CD4-positive, alpha-beta memory T cell (primary cell): ENCODE data around the gene ADAMTSL3. TPM values are rescaled to one million over a fixed set of nuclear protein-coding genes. Genes with fewer than 3 reads are reported as not detected.

Experiments
- CTCF ChIA-PET: fragments of 350-600 bp; sonication (Branson Sonifier 250); formaldehyde crosslinking; loops from one replicate; lab custom pipeline; 2021; ENCODE audit warnings: inconsistent platforms; ENCODE audit not compliant: partially characterized antibody; lab: Charles Lee
- POLR2A ChIA-PET: fragments of 350-600 bp; sonication (Branson Sonifier 250); formaldehyde crosslinking; loops from one replicate; lab custom pipeline; 2021; ENCODE audit not compliant: partially characterized antibody; lab: Charles Lee
- DNase-seq, 5 donors: peaks; one replicate each; pipeline versions ENCODE4 v3.0.0 to v3.0.0-alpha.2; 2020 to 2022; ENCODE audit warnings: mixed read lengths in 1 of 5
- H3K27ac ChIP-seq: one replicate; pipeline ENCODE4 v1.7.0; 2013; ENCODE audit warnings: low read depth, low read length
- H3K27me3 ChIP-seq: 2 replicates; pipeline ENCODE4 v1.7.0; 2013; ENCODE audit warnings: mild to moderate bottlenecking, low read length, moderate library complexity; ENCODE audit not compliant: insufficient read depth
- H3K36me3 ChIP-seq: 2 replicates; pipeline ENCODE4 v1.7.0; 2013; ENCODE audit warnings: mild to moderate bottlenecking, low read length, moderate library complexity; ENCODE audit not compliant: insufficient read depth
- H3K4me1 ChIP-seq: 2 replicates; pipeline ENCODE4 v1.7.0; 2013; ENCODE audit warnings: mild to moderate bottlenecking, low read length, moderate library complexity; ENCODE audit not compliant: insufficient read depth
- H3K4me3 ChIP-seq, 2 donors: one replicate each; pipeline ENCODE4 v1.7.0; 2013; ENCODE audit warnings: low read length in 2 of 2, mild to moderate bottlenecking in 1 of 2
- H3K9me3 ChIP-seq, 2 donors: one replicate each; pipeline ENCODE4 v1.7.0; 2013; ENCODE audit warnings: low read length in 2 of 2, control low read depth in 1 of 2; ENCODE audit not compliant: control insufficient read depth in 1 of 2
- H3K27ac Mint-ChIP-seq, 7 donors: one replicate each; pipeline ENCODE4 v1.8.0; 2020 to 2021; ENCODE audit warnings: mixed read lengths in 7 of 7, mild to moderate bottlenecking in 6 of 7, inconsistent platforms in 3 of 7, moderate library complexity in 3 of 7
- H3K27me3 Mint-ChIP-seq, 2 donors: one replicate each; pipeline ENCODE4 v1.8.0; 2020 to 2021; ENCODE audit warnings: mixed read lengths in 2 of 2
- H3K36me3 Mint-ChIP-seq, 2 donors: one replicate each; pipeline ENCODE4 v1.8.0; 2020 to 2021; ENCODE audit warnings: mixed read lengths in 2 of 2, inconsistent platforms in 1 of 2, mild to moderate bottlenecking in 1 of 2
- H3K4me1 Mint-ChIP-seq, 4 donors: one replicate each; pipeline ENCODE4 v1.8.0; 2020 to 2021; ENCODE audit warnings: mixed read lengths in 4 of 4, mild to moderate bottlenecking in 1 of 4
- H3K4me3 Mint-ChIP-seq, 8 donors: one replicate each; pipeline ENCODE4 v1.8.0; 2020 to 2021; ENCODE audit warnings: mixed read lengths in 8 of 8, mild to moderate bottlenecking in 7 of 8, moderate library complexity in 6 of 8, inconsistent platforms in 3 of 8
- H3K9me3 Mint-ChIP-seq, 8 donors: one replicate each; pipeline ENCODE4 v1.8.0; 2020 to 2021; ENCODE audit warnings: mixed read lengths in 8 of 8, mild to moderate bottlenecking in 5 of 8, inconsistent platforms in 3 of 8, moderate library complexity in 1 of 8
- intact Hi-C: fragments of 100-400 bp; cut with micrococcal nuclease; formaldehyde crosslinking; loops from one replicate; pipeline ENCODE4 v1.15.1; 2023
- polyA plus RNA-seq, 2 donors: library from polyadenylated mRNA; unstranded; fragments of 300-500 nt; fragmentation: Illumina TruSeq; gene quantifications; one replicate each; pipeline ENCODE4 v1.2.3, GENCODE V29; 2021
- total RNA-seq, 2 experiments: library from RNA; stranded (reverse); gene quantifications; one replicate each; pipeline ENCODE4 v1.2.3, GENCODE V29; 2021

The ADAMTSL3 gene
- total and polyA plus RNA-seq, 4 experiments from 2014 or later, result not detected

DNA sequence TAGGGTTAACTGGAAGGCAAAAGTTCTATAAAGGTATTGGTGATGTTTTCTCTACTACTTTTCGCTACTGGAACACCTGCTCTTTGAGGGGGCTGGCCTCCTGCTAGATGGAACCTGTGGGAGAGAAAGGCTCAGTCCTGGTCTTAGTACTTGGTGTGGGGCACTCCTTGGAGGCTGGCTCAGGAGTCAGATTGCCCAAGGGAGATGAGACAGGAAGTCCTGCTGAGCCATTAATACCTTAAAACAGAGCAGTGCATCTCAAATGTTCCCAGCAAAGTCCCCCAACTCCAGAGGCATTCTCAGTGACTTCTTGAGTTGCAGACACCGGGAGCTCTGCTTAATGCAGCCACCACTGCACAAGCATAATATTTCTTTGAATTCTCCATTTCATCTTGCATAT is 3.1 kb upstream of the ADAMTSL3 start:
- Histone ChIP-seq H3K4me3 (no peak overlapping the region), H3K9me3 (no peaks in the 10 kb centered on the region), H3K36me3 (no peaks in the 10 kb centered on the region), H3K4me1 (no peaks in the 10 kb centered on the region), H3K27ac (no peak overlapping the region), H3K27me3 (peaks cover 5% of the 10 kb centered on the region)
- no peak overlapping the region for H3K4me3 Mint-ChIP-seq
- H3K27me3 Mint-ChIP-seq, result peaks cover 14 to 18% of the 10 kb centered on the region in 2 donors
- ChIA-PET CTCF (no interaction called here), POLR2A (no interaction called here)
- H3K27ac Mint-ChIP-seq, result no peak overlapping the region
- H3K36me3 Mint-ChIP-seq, result no peaks in the 10 kb centered on the region
- DNase-seq, result no peak
- peaks cover 0 to 5% (median 0%) of the 10 kb centered on the region in 8 donors for H3K9me3 Mint-ChIP-seq
- no peaks in the 10 kb centered on the region for H3K4me1 Mint-ChIP-seq
- intact Hi-C loops, result no loop called here

GRCh38 chr15:83651541-83651940 is 2.4 kb upstream of the ADAMTSL3 start:
- intact Hi-C loops, result no loop called here
- Histone ChIP-seq H3K36me3 (no peaks in the 10 kb centered on the region), H3K9me3 (no peaks in the 10 kb centered on the region), H3K27me3 (peaks cover 5% of the 10 kb centered on the region), H3K4me1 (no peaks in the 10 kb centered on the region), H3K4me3 (no peak overlapping the region), H3K27ac (no peak overlapping the region)
- CTCF ChIA-PET, result no interaction called here
- Mint-ChIP-seq H3K27ac (no peak overlapping the region), H3K27me3 (peaks cover 14 to 22% of the 10 kb centered on the region in 2 donors), H3K4me1 (no peaks in the 10 kb centered on the region), H3K36me3 (no peaks in the 10 kb centered on the region), H3K9me3 (peaks cover 0 to 5% (median 0%) of the 10 kb centered on the region in 8 donors), H3K4me3 (no peak overlapping the region)
- no peak for DNase-seq
- POLR2A ChIA-PET, result no interaction called here

GRCh38 chr15:83652626-83653204 is 1.2 kb upstream of the ADAMTSL3 start:
- Histone ChIP-seq H3K4me3 (no peak overlapping the region), H3K9me3 (no peaks in the 10 kb centered on the region), H3K36me3 (no peaks in the 10 kb centered on the region), H3K27ac (no peak overlapping the region), H3K4me1 (no peaks in the 10 kb centered on the region), H3K27me3 (peaks cover 5% of the 10 kb centered on the region)
- Mint-ChIP-seq H3K36me3 (no peaks in the 10 kb centered on the region), H3K27me3 (peaks cover 16 to 22% of the 10 kb centered on the region in 2 donors), H3K9me3 (peaks cover 0 to 6% (median under 1%) of the 10 kb centered on the region in 8 donors), H3K4me1 (no peaks in the 10 kb centered on the region), H3K27ac (no peak overlapping the region), H3K4me3 (peak overlapping the region in 1 of 8 donors; percentile 25)
- intact Hi-C loops, result no loop called here
- DNase-seq, result no peak
- POLR2A ChIA-PET, result no interaction called here
- CTCF ChIA-PET, result no interaction called here

GRCh38 chr15:83653288-83653638 is 660 bp upstream of the ADAMTSL3 start:
- intact Hi-C loops, result no loop called here
- H3K27ac ChIP-seq, result no peak overlapping the region
- DNase-seq, result no peak
- no peaks in the 10 kb centered on the region for H3K36me3 ChIP-seq
- no peaks in the 10 kb centered on the region for H3K4me1 Mint-ChIP-seq
- no peak overlapping the region for H3K27ac Mint-ChIP-seq
- CTCF ChIA-PET, result no interaction called here
- H3K27me3 ChIP-seq, result peaks cover 5% of the 10 kb centered on the region
- H3K36me3 Mint-ChIP-seq, result no peaks in the 10 kb centered on the region
- POLR2A ChIA-PET, result no interaction called here
- H3K27me3 Mint-ChIP-seq, result peaks cover 17 to 22% of the 10 kb centered on the region in 2 donors
- H3K4me1 ChIP-seq, result no peaks in the 10 kb centered on the region
- no peaks in the 10 kb centered on the region for H3K9me3 ChIP-seq
- peaks cover 0 to 8% (median under 1%) of the 10 kb centered on the region in 8 donors for H3K9me3 Mint-ChIP-seq
- no peak overlapping the region for H3K4me3 Mint-ChIP-seq
- no peak overlapping the region for H3K4me3 ChIP-seq

DNA sequence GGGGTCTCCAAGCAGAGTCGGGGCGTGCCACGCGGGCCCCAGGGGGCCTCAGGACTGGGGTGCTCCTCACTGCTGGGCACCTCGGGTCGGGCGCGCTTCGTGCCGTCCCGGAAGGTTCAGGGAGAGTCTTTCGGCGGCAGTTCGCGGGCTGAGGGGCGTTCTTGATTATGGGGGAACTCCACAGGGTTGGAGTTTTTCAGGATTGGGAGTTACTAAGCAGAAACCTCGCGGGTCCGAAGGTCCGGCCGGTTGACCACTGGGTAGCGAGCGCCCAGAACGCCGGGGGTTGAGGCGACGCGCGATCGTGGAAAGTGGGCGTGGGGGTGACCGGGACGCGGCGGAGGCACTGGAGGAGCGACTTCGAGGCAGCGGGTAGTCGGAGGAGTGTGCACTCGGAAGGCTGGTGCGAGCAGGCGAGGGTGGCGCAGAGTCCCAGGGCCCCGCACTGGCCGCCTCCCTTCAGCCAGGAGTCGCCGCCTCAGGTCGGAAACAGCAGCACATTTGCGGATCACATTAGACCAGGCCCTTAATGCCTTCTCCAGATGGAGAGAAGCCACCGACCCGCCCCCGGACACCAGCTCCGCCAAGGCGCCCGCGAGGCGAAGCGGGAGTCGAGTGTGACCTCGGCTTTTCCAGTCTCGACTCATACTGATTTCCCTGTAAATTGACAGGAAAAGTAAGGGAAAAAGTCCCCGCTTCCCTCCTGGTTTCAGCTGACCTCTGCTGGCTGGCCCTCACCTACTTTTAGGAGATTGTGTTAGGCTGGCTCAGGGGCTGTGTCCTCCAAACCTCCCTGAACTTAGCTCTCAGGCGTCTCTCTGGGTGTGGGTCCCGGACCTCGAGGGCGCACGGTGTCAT is 685 bp downstream of the ADAMTSL3 start:
- Histone ChIP-seq H3K4me3 (no peak overlapping the region), H3K9me3 (no peaks in the 10 kb centered on the region), H3K27ac (no peak overlapping the region), H3K36me3 (no peaks in the 10 kb centered on the region), H3K27me3 (peaks cover 5% of the 10 kb centered on the region), H3K4me1 (no peaks in the 10 kb centered on the region)
- no peak overlapping the region for H3K4me3 Mint-ChIP-seq
- no peak for DNase-seq
- peaks cover 0 to 9% (median 3%) of the 10 kb centered on the region in 8 donors for H3K9me3 Mint-ChIP-seq
- peaks cover 17 to 22% of the 10 kb centered on the region in 2 donors for H3K27me3 Mint-ChIP-seq
- H3K36me3 Mint-ChIP-seq, result no peaks in the 10 kb centered on the region
- ChIA-PET POLR2A (no interaction called here), CTCF (no interaction called here)
- H3K4me1 Mint-ChIP-seq, result no peaks in the 10 kb centered on the region
- no peak overlapping the region for H3K27ac Mint-ChIP-seq
- intact Hi-C loops, result no loop called here

DNA sequence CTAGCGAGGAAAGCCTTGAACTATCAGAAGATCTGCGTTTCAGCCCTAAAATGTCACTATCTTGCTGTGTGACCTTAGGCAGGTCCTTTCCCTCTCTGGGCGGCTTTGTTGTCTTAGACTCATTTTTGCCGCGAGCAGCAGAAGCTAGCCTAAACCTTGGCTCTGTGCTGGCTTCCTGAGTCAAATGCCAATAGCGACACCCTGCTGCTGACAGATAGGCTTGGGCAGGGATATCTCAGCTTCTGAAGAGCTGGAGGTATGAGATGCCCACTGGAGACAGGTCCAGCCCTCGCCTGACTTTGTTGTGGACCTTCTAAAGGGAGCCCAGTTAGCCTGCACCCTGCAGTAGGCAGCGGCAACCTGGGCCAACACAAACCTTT is 1.3 kb downstream of the ADAMTSL3 start:
- peaks cover 14 to 20% of the 10 kb centered on the region in 2 donors for H3K27me3 Mint-ChIP-seq
- Histone ChIP-seq H3K36me3 (no peaks in the 10 kb centered on the region), H3K9me3 (no peaks in the 10 kb centered on the region), H3K27ac (no peak overlapping the region), H3K27me3 (peaks cover 5% of the 10 kb centered on the region), H3K4me1 (no peaks in the 10 kb centered on the region), H3K4me3 (no peak overlapping the region)
- ChIA-PET POLR2A (no interaction called here), CTCF (no interaction called here)
- intact Hi-C loops, result no loop called here
- DNase-seq, result no peak
- H3K9me3 Mint-ChIP-seq, result peaks cover 0 to 9% (median 3%) of the 10 kb centered on the region in 8 donors
- H3K4me3 Mint-ChIP-seq, result no peak overlapping the region
- no peaks in the 10 kb centered on the region for H3K36me3 Mint-ChIP-seq
- H3K27ac Mint-ChIP-seq, result no peak overlapping the region
- no peaks in the 10 kb centered on the region for H3K4me1 Mint-ChIP-seq

GRCh38 chr15:83656192-83656591 is 2.3 kb downstream of the ADAMTSL3 start:
- Mint-ChIP-seq H3K36me3 (no peaks in the 10 kb centered on the region), H3K27ac (no peak overlapping the region), H3K27me3 (peaks cover 14 to 20% of the 10 kb centered on the region in 2 donors), H3K4me3 (no peak overlapping the region), H3K9me3 (peaks cover 0 to 9% (median 3%) of the 10 kb centered on the region in 8 donors), H3K4me1 (no peaks in the 10 kb centered on the region)
- DNase-seq, result no peak
- ChIA-PET CTCF (no interaction called here), POLR2A (no interaction called here)
- intact Hi-C loops, result no loop called here
- H3K27ac ChIP-seq, result no peak overlapping the region
- H3K27me3 ChIP-seq, result peaks cover 5% of the 10 kb centered on the region
- no peak overlapping the region for H3K4me3 ChIP-seq
- H3K9me3 ChIP-seq, result no peaks in the 10 kb centered on the region
- H3K4me1 ChIP-seq, result no peaks in the 10 kb centered on the region
- H3K36me3 ChIP-seq, result no peaks in the 10 kb centered on the region
